H7 (cell line): Measurements from ENCODE around the gene COL9A3. TPM values are rescaled to one million over a fixed set of nuclear protein-coding genes. Genes with fewer than 3 reads are reported as not detected.

Source experiments
- DNase-seq: peaks from one replicate; pipeline ENCODE4 v3.0.0; 2012
- H3K27me3 ChIP-seq: 2 replicates; pipeline ENCODE4 v1.6.0; 2011; ENCODE audit warnings: mild to moderate bottlenecking, low read length; ENCODE audit not compliant: control insufficient read depth, insufficient read depth
- H3K36me3 ChIP-seq: replicated peaks from 2 replicates; pipeline ENCODE4 v1.5.1; 2011; ENCODE audit warnings: low read length; ENCODE audit not compliant: control insufficient read depth, insufficient read depth
- H3K4me3 ChIP-seq: 2 replicates; pipeline ENCODE4 v1.5.1; 2011; ENCODE audit warnings: low read depth, mild to moderate bottlenecking, control low read depth, low read length, moderate library complexity; ENCODE audit not compliant: insufficient read depth
- total RNA-seq: library from RNA; depleted of rRNA; stranded (reverse); fragments of >200 nt; shearing (Covaris generic); gene quantifications from 2 replicates; pipeline ENCODE4 v1.2.3, GENCODE V29; 2014

COL9A3 gene
- total RNA-seq, 1 experiment from 2014 or later = 139 TPM

- peaks cover 3% of the 10 kb centered on the region for H3K36me3 ChIP-seq
- H3K4me3 ChIP-seq = no peak overlapping the region
- no peak for DNase-seq
- peaks cover 4% of the 10 kb centered on the region; the same call in 1 of the 2 replicates for H3K27me3 ChIP-seq
Measured at GRCh38 chr20:62799036-62799435, 17.8 kb upstream of the COL9A3 start.

GRCh38 chr20:62799459-62799858, 17.4 kb upstream of the COL9A3 start:
- no peak for DNase-seq
- Histone ChIP-seq H3K36me3 (peaks cover 3% of the 10 kb centered on the region), H3K27me3 (peaks cover 7% of the 10 kb centered on the region), H3K4me3 (no peak overlapping the region)

GRCh38 chr20:62799873-62800272, 17.0 kb upstream of the COL9A3 start:
- no peak for DNase-seq
- peaks cover 6% of the 10 kb centered on the region for H3K27me3 ChIP-seq
- no peak overlapping the region for H3K4me3 ChIP-seq
- H3K36me3 ChIP-seq = peaks cover 3% of the 10 kb centered on the region

- Histone ChIP-seq H3K27me3 (peaks cover 3% of the 10 kb centered on the region), H3K36me3 (peaks cover 3% of the 10 kb centered on the region), H3K4me3 (no peak overlapping the region)
- no peak for DNase-seq
Measured at GRCh38 chr20:62800314-62801259, 16.3 kb upstream of the COL9A3 start.

GRCh38 chr20:62801284-62802010, 15.4 kb upstream of the COL9A3 start:
- no peak overlapping the region for H3K4me3 ChIP-seq
- H3K27me3 ChIP-seq = peaks cover 3% of the 10 kb centered on the region
- peaks cover 3% of the 10 kb centered on the region for H3K36me3 ChIP-seq
- no peak for DNase-seq

- H3K36me3 ChIP-seq = peaks cover 3% of the 10 kb centered on the region
- peaks cover 3% of the 10 kb centered on the region for H3K27me3 ChIP-seq
- DNase-seq = no peak
- H3K4me3 ChIP-seq = no peak overlapping the region
Measured at GRCh38 chr20:62802026-62802712, 14.7 kb upstream of the COL9A3 start.

- H3K36me3 ChIP-seq = peaks cover under 1% of the 10 kb centered on the region
- H3K27me3 ChIP-seq = peaks cover 3% of the 10 kb centered on the region
- no peak for DNase-seq
- peak overlapping the region; percentile 90 for H3K4me3 ChIP-seq
Measured at GRCh38 chr20:62804021-62804626, 12.7 kb upstream of the COL9A3 start.

GRCh38 chr20:62804627-62805154, 12.2 kb upstream of the COL9A3 start, which contains the start of gene OGFR:
OGFR (plus strand) TSS chr20:62804835; CDS start chr20:62804860, 25 bp downstream.
- peak; percentile 97 for DNase-seq
- peaks cover 2% of the 10 kb centered on the region for H3K36me3 ChIP-seq
- peaks cover 3% of the 10 kb centered on the region for H3K27me3 ChIP-seq
- peak within 1 kb of the TSS; percentile 90 for H3K4me3 ChIP-seq

GRCh38 chr20:62805155-62805710, 11.6 kb upstream of the COL9A3 start:
- peak; percentile 90 for DNase-seq
- Histone ChIP-seq H3K27me3 (peaks cover 3% of the 10 kb centered on the region), H3K36me3 (peaks cover 5% of the 10 kb centered on the region), H3K4me3 (peak overlapping the region; percentile 90)

- peak overlapping the region; percentile 90 for H3K4me3 ChIP-seq
- peaks cover 8% of the 10 kb centered on the region for H3K36me3 ChIP-seq
- peaks cover 3% of the 10 kb centered on the region for H3K27me3 ChIP-seq
- DNase-seq = peak; percentile 84
Measured at GRCh38 chr20:62805711-62806382, 11.0 kb upstream of the COL9A3 start.

- Histone ChIP-seq H3K27me3 (peaks cover 3% of the 10 kb centered on the region), H3K36me3 (peaks cover 8% of the 10 kb centered on the region), H3K4me3 (no peak overlapping the region)
- DNase-seq = no peak
Measured at GRCh38 chr20:62806383-62807050, 10.3 kb upstream of the COL9A3 start.

- DNase-seq = no peak
- peaks cover 10% of the 10 kb centered on the region for H3K36me3 ChIP-seq
Measured at GRCh38 chr20:62807444-62808210, 9.2 kb upstream of the COL9A3 start.

More at GRCh38 chr20:62807444-62808210, 9.2 kb upstream of the COL9A3 start:
- no peak overlapping the region for H3K4me3 ChIP-seq
- peaks cover 3% of the 10 kb centered on the region for H3K27me3 ChIP-seq
